ENCODE results near the gene RALGPS2.

The RALGPS2 gene

GRCh38 chr1:178916448-178917174 lies 191.6 kb downstream of the RALGPS2 start:
- in situ Hi-C loops (cut with MboI; ENCODE audit: low sequenced_read_pairs), result no loop called here

- in situ Hi-C loops (cut with MboI; ENCODE audit: low sequenced_read_pairs), result no loop called here
Observed at GRCh38 chr1:178918308-178918707, 193.3 kb downstream of the RALGPS2 start.

DNA sequence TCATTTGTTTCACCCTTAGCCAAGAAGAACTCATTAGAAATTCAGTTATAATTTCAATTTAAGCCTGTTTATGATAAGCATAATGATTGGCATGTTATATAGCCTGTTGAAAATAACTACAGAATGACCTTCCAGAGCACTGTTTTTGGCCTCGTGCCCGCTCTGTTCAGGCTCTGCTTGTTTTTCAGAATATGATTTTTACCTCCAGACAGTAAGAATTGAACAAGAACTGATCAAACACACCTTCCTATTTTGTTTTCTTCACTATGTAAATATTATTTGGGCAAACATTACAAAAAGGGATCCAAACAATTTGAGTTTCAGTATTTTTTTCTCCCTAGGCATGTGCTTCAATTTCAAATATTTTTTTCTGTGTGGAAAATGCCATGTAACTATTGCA lies 193.9 kb downstream of the RALGPS2 start:
- in situ Hi-C loops (cut with MboI; ENCODE audit: low sequenced_read_pairs), result no loop called here

GRCh38 chr1:178919581-178919980 lies 194.5 kb downstream of the RALGPS2 start:
- in situ Hi-C loops (cut with MboI; ENCODE audit: low sequenced_read_pairs), result no loop called here

DNA sequence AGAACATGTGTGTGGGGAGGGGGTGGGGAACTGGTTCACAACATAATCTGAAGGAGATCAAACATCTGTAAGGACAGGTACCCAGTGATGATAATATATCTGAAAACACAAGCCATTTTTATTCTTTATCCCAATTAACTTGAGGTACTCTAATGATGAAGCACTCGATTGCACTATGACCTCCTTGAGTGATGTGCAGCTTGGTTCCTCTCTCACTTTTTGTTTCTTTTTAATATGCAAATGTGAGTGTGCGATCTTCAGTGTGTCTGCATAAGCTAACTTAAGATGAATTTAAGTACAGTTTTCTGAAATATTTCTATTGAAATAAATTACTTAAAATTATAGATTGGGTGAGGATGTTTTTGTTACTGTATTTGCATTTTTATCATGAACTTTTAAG lies 196.5 kb downstream of the RALGPS2 start:
- in situ Hi-C loops (cut with MboI; ENCODE audit: low sequenced_read_pairs), result no loop called here

- in situ Hi-C loops (cut with MboI; ENCODE audit: low sequenced_read_pairs), result no loop called here
Observed at GRCh38 chr1:178923512-178923911, 198.5 kb downstream of the RALGPS2 start.

DNA sequence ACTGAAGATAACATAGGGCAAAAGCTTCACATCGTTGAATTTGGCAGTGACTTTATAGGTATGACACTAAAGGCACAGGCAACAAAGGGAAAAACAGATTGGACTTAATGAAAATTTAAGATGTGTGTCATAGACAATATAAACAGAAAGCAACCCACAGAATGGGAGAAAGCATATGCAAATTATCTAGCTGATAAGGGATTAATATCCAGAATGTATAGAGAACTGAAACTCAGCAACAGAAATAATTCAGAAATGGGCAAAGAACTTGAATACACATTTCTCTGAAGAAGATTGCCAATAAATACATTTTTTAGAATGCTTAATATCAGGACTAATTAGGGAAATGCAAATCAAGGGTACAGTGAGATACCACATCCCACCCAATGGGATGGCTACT lies 201.0 kb downstream of the RALGPS2 start:
- in situ Hi-C loops (cut with MboI; ENCODE audit: low sequenced_read_pairs), result no loop called here

GRCh38 chr1:178927003-178927402 lies 202.0 kb downstream of the RALGPS2 start:
- in situ Hi-C loops (cut with MboI; ENCODE audit: low sequenced_read_pairs), result no loop called here

GRCh38 chr1:178928041-178928440 lies 203.0 kb downstream of the RALGPS2 start:
- in situ Hi-C loops (cut with MboI; ENCODE audit: low sequenced_read_pairs), result no loop called here

DNA sequence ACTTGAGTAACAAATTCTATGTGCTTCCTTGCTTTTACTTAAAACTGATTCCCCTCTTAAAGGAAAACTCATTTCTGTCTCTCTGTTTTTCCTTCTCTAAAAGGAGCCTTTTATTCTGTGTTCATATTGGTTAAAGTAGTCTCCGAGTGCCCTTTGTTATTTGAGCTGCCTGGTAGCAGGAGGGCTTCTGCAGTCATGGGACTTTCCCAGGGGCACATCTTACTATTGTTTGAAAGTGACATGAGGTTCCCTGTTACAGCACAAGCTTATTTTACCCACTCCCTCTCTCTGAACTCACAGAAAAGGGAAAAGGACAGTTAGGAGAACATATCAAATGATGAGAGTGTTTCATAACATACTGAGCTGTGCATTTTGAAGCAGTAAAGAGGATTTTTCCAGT lies 203.9 kb downstream of the RALGPS2 start:
- in situ Hi-C loops (cut with MboI; ENCODE audit: low sequenced_read_pairs), result no loop called here

DNA sequence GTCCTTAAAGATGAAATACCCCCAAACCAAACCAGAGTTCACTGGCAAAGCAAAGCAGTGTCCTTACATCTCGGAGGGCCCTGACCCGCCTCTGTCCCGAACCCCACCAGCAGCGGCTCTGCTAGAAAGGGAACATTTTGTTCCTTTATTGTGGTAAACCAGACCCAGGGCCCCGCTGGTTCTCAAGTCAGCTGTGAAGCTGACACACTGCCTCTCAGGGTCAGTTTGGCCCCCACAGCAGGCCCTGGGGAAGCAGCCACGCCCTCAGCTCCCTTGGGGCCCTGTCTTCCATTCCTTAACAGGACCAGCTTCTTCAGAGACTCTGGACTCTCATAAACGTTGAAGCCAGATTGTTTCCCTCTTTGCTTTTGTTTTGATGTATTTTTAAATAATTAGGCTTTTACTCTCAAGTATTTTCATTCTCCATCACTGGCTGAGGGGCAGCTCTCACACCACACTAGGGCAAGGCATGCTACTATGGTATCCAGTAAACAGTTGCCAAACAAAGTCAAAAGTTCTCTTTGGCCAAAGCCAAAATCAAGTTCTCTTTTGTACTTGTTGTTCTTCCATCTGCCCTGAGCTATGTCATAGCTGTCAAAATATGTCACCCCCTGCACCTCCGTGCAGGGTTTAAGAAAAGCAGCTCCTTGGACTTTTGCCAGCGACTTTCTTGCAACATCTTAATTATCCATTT lies 207.0 kb downstream of the RALGPS2 start:
- in situ Hi-C loops (cut with MboI; ENCODE audit: low sequenced_read_pairs), result no loop called here

DNA sequence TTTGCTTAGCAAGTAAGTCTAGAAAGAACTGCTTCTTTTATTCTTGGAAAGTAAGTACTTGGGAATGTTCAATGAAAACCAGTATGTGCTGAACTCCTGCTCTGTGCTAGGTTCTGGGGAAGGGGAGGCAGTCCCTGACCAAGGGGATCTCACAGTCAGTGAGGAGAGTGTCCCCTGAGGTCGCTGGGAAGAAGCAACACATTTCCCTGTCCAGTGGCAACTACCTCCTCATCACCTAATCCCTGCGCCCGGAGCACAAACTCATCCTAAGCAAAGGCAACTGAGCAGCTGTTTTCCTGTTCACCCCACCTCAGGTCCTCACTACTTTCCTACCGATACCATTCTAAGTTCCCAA lies 207.5 kb downstream of the RALGPS2 start:
- in situ Hi-C loops (cut with MboI; ENCODE audit: low sequenced_read_pairs), result no loop called here

GRCh38 chr1:178933105-178933561 lies 208.1 kb downstream of the RALGPS2 start:
- in situ Hi-C loops (cut with MboI; ENCODE audit: low sequenced_read_pairs), result no loop called here

DNA sequence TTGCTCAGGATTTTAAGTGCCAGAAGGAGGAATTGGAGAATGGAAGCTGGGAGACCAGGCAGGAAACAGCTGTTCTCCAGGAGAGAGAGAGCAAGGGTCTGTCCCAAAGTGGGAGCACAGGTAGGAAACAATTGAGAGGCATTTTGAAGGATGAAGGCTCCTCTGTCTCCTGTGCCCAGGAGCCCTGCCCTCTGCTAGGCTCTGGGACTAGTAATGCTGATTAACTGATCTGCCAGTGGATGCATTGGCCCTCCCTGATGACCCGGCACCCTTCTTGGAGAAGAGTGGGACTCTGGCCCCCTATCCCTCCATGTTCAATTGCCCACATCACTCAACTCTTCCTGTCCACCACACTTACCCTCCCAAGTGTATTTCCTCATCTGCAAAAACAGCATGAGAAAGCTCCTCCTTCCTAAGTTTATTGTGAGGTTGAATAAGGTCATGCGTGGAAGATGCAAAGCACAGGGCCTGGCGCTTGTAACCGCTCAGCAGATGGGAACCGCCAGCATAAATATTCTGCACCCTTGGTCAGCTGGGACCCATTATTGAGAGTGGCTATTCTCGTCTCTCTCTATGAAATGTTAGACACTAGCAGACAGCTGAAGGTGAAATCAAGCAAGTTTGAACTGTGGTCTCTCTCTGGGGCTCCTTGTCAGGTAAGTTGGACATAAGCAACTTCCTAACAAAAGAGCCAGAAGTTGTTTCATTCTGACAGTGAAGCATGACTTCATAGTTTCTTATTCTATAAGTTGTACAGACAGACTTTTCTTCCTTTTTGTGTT lies 208.9 kb downstream of the RALGPS2 start:
- in situ Hi-C loops (cut with MboI; ENCODE audit: low sequenced_read_pairs), result no loop called here

GRCh38 chr1:178934546-178934945 lies 209.5 kb downstream of the RALGPS2 start:
- in situ Hi-C loops (cut with MboI; ENCODE audit: low sequenced_read_pairs), result no loop called here

DNA sequence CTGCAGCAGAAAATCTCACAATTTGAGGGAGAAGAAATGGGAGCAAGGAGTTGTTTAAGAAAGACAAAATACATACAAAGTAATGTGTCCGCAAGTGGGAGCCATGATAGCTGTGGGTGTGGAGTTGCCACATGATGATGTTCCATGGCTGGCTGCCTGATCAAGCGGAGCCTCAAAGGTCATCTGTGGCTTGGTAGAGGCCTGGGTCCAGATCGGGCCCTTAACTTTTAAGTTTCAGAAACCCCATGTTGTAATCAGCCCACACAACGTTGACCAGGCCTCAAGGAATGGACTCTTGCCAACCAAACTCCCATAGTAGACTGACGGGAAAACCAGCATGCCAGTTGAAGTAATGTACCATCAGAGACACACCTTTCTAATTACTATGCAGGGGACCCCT lies 210.6 kb downstream of the RALGPS2 start:
- in situ Hi-C loops (cut with MboI; ENCODE audit: low sequenced_read_pairs), result no loop called here

GRCh38 chr1:178937695-178938094 lies 212.7 kb downstream of the RALGPS2 start:
- in situ Hi-C loops (cut with MboI; ENCODE audit: low sequenced_read_pairs), result no loop called here

DNA sequence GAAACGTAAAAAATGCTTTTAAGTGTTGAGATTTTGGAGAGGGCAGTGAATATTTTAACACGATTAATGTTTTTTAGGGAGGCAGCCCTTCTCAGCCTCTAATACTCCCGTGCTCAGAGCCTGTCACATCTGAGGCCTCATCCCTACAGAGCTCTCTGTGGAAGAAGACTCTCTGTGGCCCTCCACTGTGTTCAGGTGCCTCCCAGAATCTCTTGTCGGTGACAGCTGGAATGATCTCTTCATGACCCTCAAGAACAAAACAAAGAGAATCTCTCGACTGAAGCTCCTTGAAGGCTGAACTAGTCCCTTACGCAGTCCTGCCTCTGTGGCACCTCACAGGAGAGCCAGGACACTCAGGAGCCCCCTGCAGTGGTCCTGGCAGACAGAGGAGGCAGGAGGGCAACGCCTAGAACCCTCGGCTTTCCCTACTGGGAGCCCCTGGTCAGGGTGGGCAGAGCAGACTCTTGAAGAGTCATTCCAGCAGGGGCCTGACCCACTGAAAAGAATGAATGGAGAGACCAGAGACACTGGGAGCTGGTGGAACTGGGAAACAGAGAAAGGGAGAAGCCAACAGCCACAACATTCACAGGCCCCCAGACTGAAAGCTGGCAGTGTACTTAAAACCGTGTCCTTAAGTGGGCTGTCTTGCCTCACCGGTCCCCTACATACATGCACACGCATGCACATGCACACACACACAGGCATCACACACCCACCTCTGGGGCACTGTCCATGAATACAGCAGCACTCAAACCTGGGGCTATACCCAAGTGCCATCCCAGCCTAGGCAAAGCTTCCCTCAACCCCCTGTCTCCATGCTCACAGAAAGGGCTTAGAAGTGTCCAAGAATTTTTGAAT lies 213.3 kb downstream of the RALGPS2 start:
- in situ Hi-C loops (cut with MboI; ENCODE audit: low sequenced_read_pairs), result no loop called here

GRCh38 chr1:178938959-178939317 lies 213.9 kb downstream of the RALGPS2 start:
- in situ Hi-C loops (cut with MboI; ENCODE audit: low sequenced_read_pairs), result no loop called here

- in situ Hi-C loops (cut with MboI; ENCODE audit: low sequenced_read_pairs), result no loop called here
Observed at GRCh38 chr1:178939338-178940067, 214.5 kb downstream of the RALGPS2 start.

Measured in hTERT RPE-1 (cell line).